ENCODE measurements around the gene ATP9B. TPM values are rescaled to one million over a fixed set of nuclear protein-coding genes. Genes with fewer than 3 reads are reported as not detected.
"Not testable (repeated sequence)": the region's sequence is repeated elsewhere in the genome, so short reads cannot be mapped to it uniquely, and the experiment has no call there.

Gene ATP9B
- total and polyA plus RNA-seq, 2 experiments from 2014 or later: 8.5 to 12.8 TPM

DNA sequence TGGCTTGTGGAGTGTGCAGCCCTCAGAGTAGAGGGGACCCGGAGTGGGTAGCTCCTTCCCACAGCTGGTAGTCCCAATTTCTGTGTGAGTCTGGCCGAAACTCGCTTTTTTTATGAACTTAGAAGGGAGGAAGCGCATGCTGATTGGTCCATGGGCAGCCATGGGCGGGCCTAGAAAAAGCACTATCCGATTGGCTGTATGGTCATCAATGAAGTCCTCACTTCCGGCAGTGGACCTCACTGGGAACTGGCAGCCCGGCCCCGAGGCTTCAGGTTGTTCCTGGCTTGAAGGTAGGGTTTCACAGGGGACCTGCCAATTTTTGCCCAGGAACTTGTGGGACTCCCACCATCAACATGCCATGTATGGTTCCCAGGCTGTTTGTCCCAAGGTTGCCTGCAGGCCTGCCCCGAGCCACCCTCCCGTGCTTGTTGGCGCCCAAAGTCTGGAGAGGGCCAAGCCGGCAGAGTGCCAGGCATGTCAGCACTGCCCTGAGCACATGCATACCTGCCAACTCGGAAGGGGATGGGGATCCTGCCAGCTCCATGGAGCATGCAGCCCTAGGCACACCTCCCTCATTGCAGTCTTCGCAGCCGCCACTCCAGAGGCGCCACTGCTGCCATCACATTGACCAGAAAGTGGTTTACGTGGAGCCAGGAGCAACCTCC is 98.5 kb downstream of the ATP9B start:
- DNase-seq: no peak
- no peaks in the 10 kb centered on the region for H3K27me3 ChIP-seq (replicated peaks; ENCODE audit: insufficient read depth)
- 87 to 89% methylated on average over 17 to 18 of the region's 18 CpGs for WGBS, 2 experiments (ENCODE audit: low coverage in 1 of 2, low lambda C conversion rate in 2 of 2, missing lambda C conversion rate in 2 of 2)
- H3K27ac ChIP-seq: no peak overlapping the region
- no peaks in the 10 kb centered on the region for H4K20me1 ChIP-seq (ENCODE audit: insufficient read depth)
- no peaks in the 10 kb centered on the region for H3K9me2 ChIP-seq (ENCODE audit: insufficient read depth)
- no peaks in the 10 kb centered on the region for H3K79me2 ChIP-seq (ENCODE audit: insufficient read depth)
- in situ Hi-C loops (cut with MboI): no loop called here
- no peaks in the 10 kb centered on the region for H3K4me1 ChIP-seq (ENCODE audit: insufficient read depth)
- H3K9me3 ChIP-seq (ENCODE audit: low read depth): no peaks in the 10 kb centered on the region
- H3K9ac ChIP-seq: no peak overlapping the region
- H3K4me2 ChIP-seq (ENCODE audit: unreplicated experiment): no peak overlapping the region
- no peaks in the 10 kb centered on the region for H3K36me3 ChIP-seq (ENCODE audit: low read depth)
- no peak overlapping the region for H3K4me3 ChIP-seq
- H3F3A ChIP-seq (ENCODE audit: insufficient read depth): peaks cover 6% of the 10 kb centered on the region; the same call in 1 of the 2 replicates
- H2AFZ ChIP-seq: no peak overlapping the region
- TF ChIP-seq EZH2 (IDR thresholded peaks at IDR 0.05; ENCODE audit: insufficient read depth, poor library complexity, severe bottlenecking) (no peak), EZH2phosphoT487 (IDR thresholded peaks at IDR 0.05; ENCODE audit: insufficient read depth, low read depth) (no peak)

DNA sequence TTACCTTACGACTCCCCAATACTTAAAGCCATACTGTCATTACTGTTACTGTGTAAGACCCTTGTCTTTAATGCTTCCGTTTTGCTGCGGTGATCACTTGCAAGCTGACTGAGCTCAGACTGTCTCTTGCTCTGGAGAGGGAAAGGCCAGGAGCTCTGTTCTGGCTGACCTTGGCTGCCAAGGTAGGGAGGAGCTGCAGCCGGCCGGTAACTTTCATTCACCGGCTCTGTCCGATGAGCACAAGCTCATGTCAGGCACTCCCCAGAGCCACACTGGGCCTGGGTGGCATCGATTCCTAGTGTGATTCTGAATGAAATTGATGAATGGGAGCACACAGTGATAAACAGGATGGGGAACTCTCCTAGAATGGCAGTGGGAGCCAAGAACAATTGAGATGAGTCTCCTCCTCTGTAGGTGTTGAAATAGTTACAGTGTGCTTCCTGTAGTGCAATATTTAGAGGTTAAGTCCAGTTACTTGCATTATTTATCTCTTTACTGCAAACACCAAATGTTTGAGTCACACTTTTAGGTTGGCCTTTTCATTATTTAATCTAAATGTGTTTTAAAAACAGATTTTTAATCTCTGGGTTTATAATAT is 100.9 kb downstream of the ATP9B start:
- Histone ChIP-seq H3K79me2 (ENCODE audit: insufficient read depth) (no peaks in the 10 kb centered on the region), H3K27ac (no peak overlapping the region), H3F3A (ENCODE audit: insufficient read depth) (peaks cover 6% of the 10 kb centered on the region; the same call in 1 of the 2 replicates), H4K20me1 (ENCODE audit: insufficient read depth) (no peaks in the 10 kb centered on the region), H3K4me3 (no peak overlapping the region), H3K36me3 (ENCODE audit: low read depth) (no peaks in the 10 kb centered on the region), H3K9me3 (ENCODE audit: low read depth) (no peaks in the 10 kb centered on the region), H3K4me1 (ENCODE audit: insufficient read depth) (no peaks in the 10 kb centered on the region), H3K27me3 (replicated peaks; ENCODE audit: insufficient read depth) (no peaks in the 10 kb centered on the region), H3K9ac (no peak overlapping the region), H3K9me2 (ENCODE audit: insufficient read depth) (no peaks in the 10 kb centered on the region), H3K4me2 (ENCODE audit: unreplicated experiment) (no peak overlapping the region), H2AFZ (no peak overlapping the region)
- DNase-seq: peak; percentile 54
- 90 to 91% methylated on average over 8 of the region's 8 CpGs for WGBS, 2 experiments (ENCODE audit: low coverage in 1 of 2, low lambda C conversion rate in 2 of 2, missing lambda C conversion rate in 2 of 2)
- in situ Hi-C loops (cut with MboI): no loop called here
- TF ChIP-seq EZH2phosphoT487 (IDR thresholded peaks at IDR 0.05; ENCODE audit: insufficient read depth, low read depth) (no peak), EZH2 (IDR thresholded peaks at IDR 0.05; ENCODE audit: insufficient read depth, poor library complexity, severe bottlenecking) (no peak)

- H3K4me2 ChIP-seq (ENCODE audit: unreplicated experiment); H3K4me3 ChIP-seq; H2AFZ ChIP-seq; H3K36me3 ChIP-seq (ENCODE audit: low read depth); H3F3A ChIP-seq (ENCODE audit: insufficient read depth); H4K20me1 ChIP-seq (ENCODE audit: insufficient read depth); H3K9ac ChIP-seq; H3K9me3 ChIP-seq (ENCODE audit: low read depth); H3K4me1 ChIP-seq (ENCODE audit: insufficient read depth); H3K27me3 ChIP-seq (replicated peaks; ENCODE audit: insufficient read depth); H3K79me2 ChIP-seq (ENCODE audit: insufficient read depth); DNase-seq; H3K27ac ChIP-seq; in situ Hi-C loops (cut with MboI); H3K9me2 ChIP-seq (ENCODE audit: insufficient read depth): not testable (repeated sequence)
- WGBS, 2 experiments (ENCODE audit: low coverage in 1 of 2, low lambda C conversion rate in 2 of 2, missing lambda C conversion rate in 2 of 2): 99 to 100% methylated on average over 9 to 24 of the region's 27 CpGs
Measured at GRCh38 chr18:79172331-79172730, 103.1 kb downstream of the ATP9B start.

GRCh38 chr18:79173742-79174141 is 104.5 kb downstream of the ATP9B start:
- Histone ChIP-seq H3K9me3 (ENCODE audit: low read depth) (no peaks in the 10 kb centered on the region), H3K27me3 (replicated peaks; ENCODE audit: insufficient read depth) (no peaks in the 10 kb centered on the region), H3F3A (ENCODE audit: insufficient read depth) (peaks cover 6% of the 10 kb centered on the region; the same call in 1 of the 2 replicates), H4K20me1 (ENCODE audit: insufficient read depth) (no peaks in the 10 kb centered on the region), H3K36me3 (ENCODE audit: low read depth) (no peaks in the 10 kb centered on the region), H3K4me3 (no peak overlapping the region), H3K4me2 (ENCODE audit: unreplicated experiment) (no peak overlapping the region), H2AFZ (no peak overlapping the region), H3K9ac (no peak overlapping the region), H3K9me2 (ENCODE audit: insufficient read depth) (no peaks in the 10 kb centered on the region), H3K4me1 (ENCODE audit: insufficient read depth) (no peaks in the 10 kb centered on the region), H3K79me2 (ENCODE audit: insufficient read depth) (no peaks in the 10 kb centered on the region), H3K27ac (no peak overlapping the region)
- 88 to 89% methylated on average over 2 of the region's 2 CpGs for WGBS, 2 experiments (ENCODE audit: low coverage in 1 of 2, low lambda C conversion rate in 2 of 2, missing lambda C conversion rate in 2 of 2)
- in situ Hi-C loops (cut with MboI): no loop called here
- TF ChIP-seq EZH2 (IDR thresholded peaks at IDR 0.05; ENCODE audit: insufficient read depth, poor library complexity, severe bottlenecking): no peak
- no peak for TF ChIP-seq EZH2phosphoT487 (IDR thresholded peaks at IDR 0.05; ENCODE audit: insufficient read depth, low read depth)
- DNase-seq: no peak

Measured in GM23248 (cell line).